ENCODE measurements around the gene SH3PXD2B. TPM values are rescaled to one million over a fixed set of nuclear protein-coding genes. Genes with fewer than 3 reads are reported as not detected.

Gene SH3PXD2B
- total RNA-seq, 1 donor from 2014 or later, result 0.14 TPM

GRCh38 chr5:172453986-172454357 lies 353 bp downstream of the SH3PXD2B start:
- intact Hi-C loops (cut with micrococcal nuclease), result no loop called here

- intact Hi-C loops (cut with micrococcal nuclease), result no loop called here
Measured at GRCh38 chr5:172453206-172453985, 929 bp downstream of the SH3PXD2B start.

GRCh38 chr5:172452398-172453205 lies 1.7 kb downstream of the SH3PXD2B start:
- intact Hi-C loops (cut with micrococcal nuclease), result no loop called here

GRCh38 chr5:172451771-172452197 lies 2.5 kb downstream of the SH3PXD2B start:
- intact Hi-C loops (cut with micrococcal nuclease), result no loop called here

- intact Hi-C loops (cut with micrococcal nuclease), result no loop called here
Measured at GRCh38 chr5:172450861-172451695, 3.2 kb downstream of the SH3PXD2B start.

GRCh38 chr5:172450453-172450852 lies 3.9 kb downstream of the SH3PXD2B start:
- intact Hi-C loops (cut with micrococcal nuclease), result no loop called here

- intact Hi-C loops (cut with micrococcal nuclease), result no loop called here
Measured at GRCh38 chr5:172448999-172449398, 5.3 kb downstream of the SH3PXD2B start.

GRCh38 chr5:172447646-172448365 lies 6.5 kb downstream of the SH3PXD2B start:
- intact Hi-C loops (cut with micrococcal nuclease), result no loop called here

GRCh38 chr5:172446336-172447051 lies 7.8 kb downstream of the SH3PXD2B start:
- intact Hi-C loops (cut with micrococcal nuclease), result no loop called here

GRCh38 chr5:172445866-172446265 lies 8.5 kb downstream of the SH3PXD2B start:
- intact Hi-C loops (cut with micrococcal nuclease), result no loop called here

- intact Hi-C loops (cut with micrococcal nuclease), result no loop called here
Measured at GRCh38 chr5:172444626-172445365, 9.5 kb downstream of the SH3PXD2B start.

- intact Hi-C loops (cut with micrococcal nuclease), result no loop called here
Measured at GRCh38 chr5:172444110-172444510, 10.2 kb downstream of the SH3PXD2B start.

- intact Hi-C loops (cut with micrococcal nuclease), result no loop called here
Measured at GRCh38 chr5:172443441-172444109, 10.8 kb downstream of the SH3PXD2B start.

GRCh38 chr5:172442592-172442991 lies 11.7 kb downstream of the SH3PXD2B start:
- intact Hi-C loops (cut with micrococcal nuclease), result no loop called here

GRCh38 chr5:172441262-172441751 lies 13.0 kb downstream of the SH3PXD2B start:
- intact Hi-C loops (cut with micrococcal nuclease), result no loop called here

GRCh38 chr5:172440486-172440885 lies 13.8 kb downstream of the SH3PXD2B start:
- intact Hi-C loops (cut with micrococcal nuclease), result no loop called here

GRCh38 chr5:172439785-172440477 lies 14.4 kb downstream of the SH3PXD2B start:
- intact Hi-C loops (cut with micrococcal nuclease), result no loop called here

GRCh38 chr5:172438319-172438668 lies 16.0 kb downstream of the SH3PXD2B start:
- intact Hi-C loops (cut with micrococcal nuclease), result no loop called here
